Activated CD4-positive, alpha-beta T cell treated with anti-CD3 and anti-CD28 coated beads, Interleukin-2, amount 50 U/mL, for 1 hour (primary cell): Measurements from ENCODE around the gene DOK4.

ENCODE experiments used
- DNase-seq: peaks from one replicate; pipeline ENCODE4 v3.0.0-alpha.2; 2020

Gene DOK4

DNA sequence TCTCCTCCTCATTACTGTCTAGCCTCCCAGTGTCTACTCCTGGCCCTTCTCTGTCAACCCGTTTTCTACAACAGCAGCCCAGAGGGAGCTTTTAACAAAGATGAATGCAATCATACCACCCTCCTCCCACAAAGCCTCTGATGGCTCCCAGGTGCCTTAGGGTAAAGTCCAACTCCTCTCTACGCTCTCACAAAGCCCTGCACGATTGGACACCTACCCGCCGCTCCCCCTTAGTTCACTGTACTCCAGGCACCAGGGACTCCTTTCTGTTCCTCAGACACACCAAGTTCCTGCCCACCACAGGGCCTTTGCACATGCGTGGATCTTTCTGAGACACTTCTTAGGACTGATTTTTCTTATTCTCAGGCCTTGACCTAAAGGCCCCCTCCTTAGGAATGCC lies 32.6 kb upstream of the DOK4 start:
- DNase-seq = no peak

DNA sequence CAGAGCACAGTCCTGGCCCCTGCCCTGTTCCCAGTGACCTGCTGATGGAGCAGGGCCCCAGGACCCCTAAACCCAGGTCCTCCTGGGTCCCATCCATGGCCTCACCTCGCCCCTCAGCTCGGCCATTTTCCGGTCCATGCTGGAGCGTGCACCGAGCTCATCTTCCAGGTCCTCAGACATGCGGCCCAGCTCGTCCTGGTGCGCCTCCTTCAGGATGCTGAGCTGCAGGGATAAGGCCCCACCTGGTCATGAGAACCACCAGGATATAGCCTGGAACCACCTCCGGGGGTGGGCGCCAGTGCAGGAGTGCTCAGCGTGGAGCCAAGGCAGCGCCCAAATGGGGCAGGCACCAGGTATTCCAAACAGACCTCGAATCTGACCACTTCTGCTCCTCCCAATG lies 32.2 kb upstream of the DOK4 start:
- DNase-seq = no peak

DNA sequence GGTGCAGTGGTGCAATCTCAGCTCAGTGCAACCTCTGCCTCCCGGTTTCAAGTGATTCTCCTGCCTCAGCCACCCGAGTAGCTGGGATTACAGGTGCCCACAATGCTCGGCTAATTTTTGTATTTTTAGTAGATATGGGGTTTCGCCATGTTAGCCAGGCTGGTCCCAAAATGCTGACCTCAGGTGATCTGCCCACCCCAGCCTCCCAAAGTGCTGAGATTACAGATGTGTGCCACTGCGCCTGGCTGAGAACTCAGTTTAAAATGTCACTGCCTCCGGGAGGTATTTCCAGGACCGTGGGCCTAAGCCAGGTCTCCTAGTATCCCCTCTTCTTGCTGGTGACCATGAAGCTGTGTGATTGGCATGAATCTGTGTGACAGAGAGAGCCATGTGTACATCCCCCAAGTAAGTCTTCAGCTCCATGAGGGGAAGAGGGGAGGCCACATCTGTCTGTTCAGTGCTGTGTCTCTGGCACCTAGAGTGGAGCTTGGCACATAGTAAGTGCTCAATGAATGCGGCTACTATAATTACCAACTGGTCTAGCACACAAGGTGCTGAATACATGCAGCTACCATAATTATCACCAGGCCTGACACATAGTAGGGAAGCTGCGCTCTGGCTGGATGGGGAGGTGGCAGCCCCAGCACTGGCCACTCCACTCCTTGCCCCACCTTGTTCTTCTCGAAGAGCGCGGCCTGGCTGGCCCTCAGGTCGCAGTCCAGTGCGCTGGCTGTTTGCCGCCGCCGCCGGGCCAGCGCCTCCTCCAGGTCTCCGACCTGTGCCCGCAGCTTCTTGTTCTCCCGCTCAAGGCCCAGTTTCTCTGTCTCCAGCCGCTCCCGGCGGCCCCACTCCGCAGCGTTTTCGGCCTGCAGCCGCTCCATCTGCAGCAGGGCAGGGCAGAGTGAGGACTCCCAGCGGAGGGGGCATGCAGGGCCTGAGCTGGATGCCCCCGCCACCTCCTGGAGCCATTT lies 31.4 kb upstream of the DOK4 start:
- DNase-seq = no peak

DNA sequence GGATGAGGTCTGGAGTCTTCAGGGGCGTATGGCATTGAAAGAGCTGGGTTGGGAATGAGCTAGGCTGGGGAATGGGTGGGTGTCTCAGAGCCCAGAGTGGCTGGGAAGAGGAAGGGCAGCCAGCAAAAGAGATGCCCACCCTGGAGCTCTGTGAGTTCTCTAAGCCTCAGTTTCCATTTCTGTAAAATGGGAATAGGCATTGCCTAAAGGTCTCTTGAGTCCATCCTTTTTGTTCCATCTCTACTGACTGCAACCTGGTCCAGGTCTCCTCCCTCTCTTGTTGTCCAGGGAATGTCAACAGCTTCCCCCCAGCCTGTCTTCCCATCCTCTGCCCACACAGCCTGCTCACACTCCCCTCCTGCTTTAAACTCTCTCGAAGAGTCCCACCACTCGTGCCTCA lies 30.5 kb upstream of the DOK4 start:
- no peak for DNase-seq

DNA sequence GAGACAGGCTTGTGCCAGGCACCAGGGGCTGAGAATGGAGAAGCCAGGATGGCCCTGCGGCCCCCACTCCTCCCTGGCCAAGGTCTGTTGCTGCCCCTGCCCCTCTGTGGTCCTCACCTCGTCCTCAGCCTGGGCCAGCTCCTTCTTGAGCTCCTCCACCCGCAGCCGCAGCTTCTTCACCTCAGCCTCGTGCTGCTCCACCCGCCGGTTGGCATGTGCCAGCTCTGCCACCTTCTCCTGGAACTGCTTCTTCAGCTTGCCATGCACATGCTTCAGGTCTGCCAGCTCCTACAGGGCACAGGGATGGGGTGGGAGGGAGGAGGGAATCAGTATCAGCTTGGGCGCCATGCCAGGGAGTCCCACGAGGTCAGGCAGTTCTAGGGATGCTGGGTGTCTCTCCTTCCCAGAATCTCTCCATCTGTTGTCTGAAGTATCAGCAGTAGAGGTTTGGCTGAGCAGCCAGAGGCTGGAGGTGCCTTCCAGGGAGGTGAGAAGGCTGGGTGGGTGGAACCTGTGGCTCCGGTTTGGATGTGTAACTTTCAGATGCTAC lies 30.0 kb upstream of the DOK4 start:
- DNase-seq = no peak

DNA sequence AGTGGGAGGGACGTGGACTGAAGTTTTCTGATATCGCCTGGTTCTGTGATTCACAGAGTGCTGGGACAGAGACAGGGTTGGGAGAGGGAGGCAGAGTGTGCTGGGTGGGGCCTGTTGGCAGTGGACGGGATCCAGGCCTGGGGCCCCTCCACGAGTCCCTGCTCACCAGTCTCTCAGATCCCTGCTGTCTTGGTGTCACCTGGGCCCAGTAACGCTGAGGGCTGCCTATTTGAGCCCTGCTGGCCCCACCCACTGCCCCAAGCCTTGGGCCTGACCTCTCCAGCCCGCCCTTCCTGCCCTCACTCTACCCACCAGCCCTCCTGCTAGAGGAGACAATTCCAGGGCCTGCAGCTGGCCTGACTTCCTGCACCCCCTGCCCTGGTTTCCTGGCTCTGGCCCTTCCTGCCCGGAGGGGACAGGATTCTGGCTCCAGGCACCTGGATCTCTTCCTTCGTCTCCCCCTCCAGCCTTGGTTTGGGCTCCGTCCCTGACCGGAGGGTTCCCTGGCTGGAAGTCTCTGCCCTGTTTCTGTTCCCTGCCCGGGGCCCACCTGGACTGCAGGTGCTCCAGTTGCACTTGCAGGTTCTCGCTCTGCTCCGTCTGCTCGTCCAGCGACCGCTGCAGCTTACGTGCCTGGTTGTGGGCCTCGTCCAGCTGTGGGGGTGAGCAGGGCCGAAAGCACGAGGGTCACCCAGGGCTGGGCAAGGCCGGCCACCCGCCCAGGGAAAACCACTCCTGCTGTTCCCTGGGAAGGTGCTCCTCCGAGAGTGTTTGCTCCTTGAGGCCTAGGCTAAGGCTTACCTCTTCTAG lies 28.7 kb upstream of the DOK4 start:
- no peak for DNase-seq

DNA sequence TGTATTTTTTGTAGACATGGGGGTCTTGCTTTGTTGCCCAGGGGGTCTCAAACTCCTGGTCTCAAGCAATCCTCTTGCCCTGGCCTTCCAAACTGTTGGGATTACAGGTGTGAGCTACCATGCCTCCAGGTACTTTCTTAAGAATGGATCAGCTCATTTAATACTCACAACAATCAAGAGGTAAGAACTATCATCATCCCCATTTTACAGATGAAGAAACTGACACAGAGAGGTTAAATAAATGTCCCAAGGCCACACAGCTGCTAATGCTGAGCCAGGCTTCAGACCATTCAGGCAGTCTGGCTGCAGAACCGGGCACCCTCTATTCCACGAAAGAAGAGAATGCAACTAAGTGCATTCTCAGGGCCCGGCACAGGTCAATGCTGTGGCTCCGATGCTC lies 28.1 kb upstream of the DOK4 start:
- no peak for DNase-seq

DNA sequence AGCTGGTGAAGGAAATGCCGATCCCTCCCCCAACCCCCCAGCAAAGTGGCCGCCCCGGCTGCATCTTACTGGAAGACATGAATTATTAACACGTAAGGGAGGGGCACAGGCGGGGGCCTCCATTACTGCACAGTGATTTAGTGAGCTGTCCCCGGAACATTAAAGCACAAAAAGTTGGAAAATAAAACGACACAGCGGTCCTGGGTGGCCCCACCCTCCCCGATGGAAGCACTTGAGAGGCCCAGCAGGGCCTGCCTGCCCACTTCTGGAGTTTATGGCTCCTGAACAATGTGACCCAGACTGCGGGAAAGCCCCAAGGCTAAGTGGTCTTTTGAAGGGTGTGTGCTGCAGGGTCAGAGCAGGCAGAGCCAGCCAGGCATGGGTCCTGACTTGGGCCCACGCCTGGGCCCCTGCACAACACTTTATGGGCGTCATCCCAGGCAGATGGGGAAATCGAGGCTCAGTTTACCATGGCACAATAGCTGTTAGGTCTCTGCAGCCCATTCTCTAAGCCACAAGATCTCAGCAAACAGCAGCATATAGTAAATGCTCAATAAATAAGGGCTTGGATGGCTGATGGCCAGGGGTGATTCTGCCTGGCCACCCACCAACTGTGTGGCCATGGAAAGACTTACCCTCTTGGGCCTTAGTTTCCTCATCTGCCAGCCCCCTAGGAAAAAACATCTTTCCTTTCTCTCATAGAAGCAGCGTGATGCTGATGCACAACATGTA lies 27.2 kb upstream of the DOK4 start:
- no peak for DNase-seq

DNA sequence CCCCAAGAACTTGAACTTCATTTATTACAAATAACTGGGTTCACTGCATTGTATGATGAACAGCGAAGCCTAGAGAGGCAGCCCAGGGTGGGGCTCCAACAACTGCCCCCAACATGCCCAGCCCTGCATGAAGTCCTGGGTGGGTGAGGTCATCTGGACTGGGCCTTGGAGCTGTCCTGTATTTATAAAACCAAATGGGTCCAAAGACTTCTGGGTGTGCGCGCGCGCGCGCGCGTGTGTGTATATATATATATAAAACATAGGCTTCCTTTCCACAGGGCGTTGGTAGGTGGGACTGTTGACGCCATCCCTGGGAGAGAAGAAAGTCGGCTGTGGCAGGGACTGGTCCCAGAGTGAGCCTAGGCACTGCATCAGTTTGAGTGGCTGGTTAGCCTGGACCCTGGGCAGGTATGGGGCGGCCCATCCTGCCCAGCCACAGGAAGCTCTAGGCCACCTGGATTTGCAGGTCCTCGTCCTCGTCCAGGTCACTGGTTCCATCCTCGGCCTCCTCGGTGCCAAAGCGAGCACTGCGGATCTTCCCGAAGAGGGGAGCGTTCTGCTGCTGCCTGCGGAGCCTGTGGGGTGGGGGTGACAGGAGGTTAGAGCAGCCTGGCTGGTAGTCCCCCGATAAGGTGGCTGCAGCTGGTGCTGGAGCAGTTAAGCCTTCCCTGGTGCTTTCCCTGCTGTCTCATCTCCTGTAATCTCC lies 26.2 kb upstream of the DOK4 start:
- no peak for DNase-seq

DNA sequence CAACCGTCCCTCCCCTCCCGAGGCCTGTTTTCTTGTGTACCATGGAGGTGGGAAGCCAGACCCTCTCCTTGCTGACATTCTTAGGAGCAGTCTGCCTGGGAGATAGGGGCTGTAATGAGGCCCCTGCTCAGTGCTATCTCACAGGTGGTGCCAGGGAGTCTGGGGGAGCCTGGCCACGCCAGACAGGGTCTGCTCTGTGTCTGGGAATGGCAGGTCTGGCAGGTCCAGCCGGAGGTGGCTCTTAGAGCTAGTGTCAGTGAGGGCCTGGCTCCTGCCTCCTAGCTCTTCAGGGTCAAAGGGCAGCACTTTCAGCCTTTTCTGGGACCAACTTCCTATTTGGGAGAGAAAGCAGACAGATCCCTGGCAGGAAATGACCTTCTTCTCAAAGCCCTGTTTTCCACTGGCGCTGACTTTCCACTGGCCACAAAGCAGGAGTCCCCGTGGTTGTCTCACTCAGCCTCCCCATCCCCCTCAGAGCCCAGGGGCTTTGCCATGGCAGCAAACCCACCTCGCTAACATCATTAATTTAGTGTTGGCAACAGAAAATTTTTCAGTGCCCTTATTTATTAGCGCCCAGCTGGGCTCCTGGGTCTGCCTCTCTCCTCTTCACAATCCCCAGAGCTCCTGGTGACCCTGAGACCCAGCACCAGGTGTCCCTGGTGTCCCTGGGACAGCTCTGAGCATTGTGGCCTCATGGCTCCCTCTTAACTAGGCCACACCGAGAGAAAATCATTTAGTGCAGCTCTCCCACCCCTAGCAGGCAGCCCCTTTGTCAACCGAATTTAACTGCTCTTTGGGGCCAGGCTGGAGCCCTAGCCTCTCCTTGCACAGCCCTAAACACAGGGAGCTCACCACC lies 24.0 kb upstream of the DOK4 start:
- no peak for DNase-seq

DNA sequence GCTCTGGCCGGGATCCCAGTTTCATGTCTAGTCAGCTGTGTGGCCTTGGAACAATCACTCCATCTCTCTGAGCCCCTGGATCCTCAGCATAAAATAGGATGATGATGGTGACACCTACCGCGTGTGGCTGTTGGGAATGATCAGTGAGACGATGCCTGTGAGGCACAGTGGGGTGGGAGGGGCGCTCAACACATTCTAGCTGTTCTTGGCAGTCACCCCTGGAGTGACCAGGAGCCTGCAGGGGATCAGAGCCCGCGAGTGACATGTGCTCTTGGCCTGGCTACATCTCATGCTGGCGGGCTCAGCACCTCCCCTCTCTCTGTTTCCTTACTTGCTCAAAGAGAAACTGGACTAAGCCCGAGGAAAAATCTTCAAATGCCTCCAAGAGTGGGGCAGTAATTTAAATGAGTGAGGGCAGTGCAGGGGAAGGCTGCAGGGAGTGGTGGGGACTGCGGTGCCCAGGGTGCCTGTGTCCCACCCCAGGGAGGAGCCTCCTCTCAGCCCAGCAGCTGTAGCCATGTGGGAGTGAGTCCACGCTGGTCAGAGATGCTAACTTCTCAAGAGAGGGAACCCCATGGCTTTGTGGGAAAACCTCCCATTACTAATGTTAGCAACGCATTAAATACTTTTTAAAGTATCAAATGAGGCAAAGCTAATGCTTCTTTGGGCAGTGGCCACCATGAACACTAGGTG lies 23.1 kb upstream of the DOK4 start:
- DNase-seq = no peak

DNA sequence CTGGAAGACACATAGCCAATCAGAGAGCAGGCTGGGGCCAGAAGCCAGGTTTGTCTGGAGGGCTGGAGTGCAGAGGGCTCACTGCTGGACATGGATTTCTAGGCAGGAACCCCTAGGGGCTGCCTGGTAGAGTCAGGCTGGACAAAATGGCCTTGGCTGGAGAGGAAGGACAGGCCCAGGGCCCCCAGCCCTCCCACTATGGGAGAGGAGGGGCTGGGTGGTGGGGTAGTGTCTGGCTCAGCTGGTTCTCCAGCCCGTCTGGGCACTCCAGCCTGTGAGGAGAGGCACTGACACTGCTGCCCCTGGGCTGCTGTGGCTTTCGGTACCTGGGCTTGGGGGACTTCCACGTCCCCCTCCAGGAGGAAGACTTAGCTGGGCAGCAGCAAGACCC lies 21.7 kb upstream of the DOK4 start:
- DNase-seq = no peak

DNA sequence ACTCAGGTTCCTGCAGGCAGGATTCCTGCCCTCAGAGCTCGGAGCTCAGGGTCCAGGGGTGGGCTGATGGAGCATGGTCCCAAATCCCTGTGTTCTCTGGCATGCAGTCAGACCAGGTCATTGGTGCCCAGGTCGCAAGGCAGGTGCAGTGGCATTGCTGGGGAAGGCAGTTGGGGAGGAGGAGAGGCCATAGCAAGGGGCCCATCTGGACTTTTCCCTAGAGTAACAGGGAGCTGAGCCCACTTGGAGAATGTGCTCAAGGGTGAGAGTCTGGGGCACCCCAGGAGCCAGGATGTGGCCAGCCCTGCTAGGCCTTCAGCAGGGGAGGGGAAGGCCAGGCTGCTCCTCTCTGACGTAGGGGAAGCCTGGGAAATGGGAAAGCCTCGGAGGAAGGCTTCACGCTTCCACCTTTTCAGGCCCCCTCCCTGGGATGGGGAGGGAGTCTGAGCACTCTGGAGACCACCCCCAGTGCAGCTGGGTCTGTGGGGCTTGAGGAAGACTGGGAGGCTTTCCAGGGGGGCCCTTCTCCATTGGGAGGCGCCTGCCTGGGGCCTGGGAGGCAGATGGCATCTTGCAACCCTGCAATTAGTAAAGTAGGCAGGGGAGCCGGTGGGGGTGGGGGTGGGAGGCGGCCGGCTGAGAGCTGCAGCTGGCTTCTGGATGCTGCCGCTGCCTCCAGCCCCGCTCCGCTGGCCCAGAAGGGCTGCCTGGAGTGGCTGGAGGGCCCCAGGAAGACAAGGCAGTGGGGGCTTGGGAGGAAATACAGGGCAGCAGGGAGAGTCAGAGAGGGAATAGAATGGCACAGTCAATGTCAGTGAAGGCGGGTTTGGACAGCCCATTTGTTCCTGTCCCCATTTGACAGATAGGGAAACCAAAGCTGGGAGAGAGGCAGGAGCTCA lies 21.1 kb upstream of the DOK4 start:
- no peak for DNase-seq

DNA sequence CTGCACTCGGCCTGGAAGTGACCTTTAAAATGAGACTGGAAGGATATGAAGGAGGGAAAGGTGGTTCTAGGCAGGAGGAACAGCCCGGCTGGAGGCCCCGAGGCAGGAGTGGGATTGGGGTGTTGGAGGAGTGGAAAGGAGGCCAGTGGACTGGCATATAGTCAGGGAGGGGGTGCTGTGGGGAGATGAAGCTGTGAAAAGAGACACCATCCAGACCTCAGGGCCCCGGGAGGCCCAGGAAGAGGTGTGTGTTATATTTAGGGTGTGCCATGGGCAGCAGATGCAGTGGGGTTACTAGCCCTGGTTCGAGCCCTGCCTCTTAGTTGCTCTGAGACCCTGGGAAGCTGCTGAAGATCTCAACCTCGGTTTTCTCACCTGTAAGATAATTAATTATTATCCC lies 18.9 kb upstream of the DOK4 start:
- no peak for DNase-seq

DNA sequence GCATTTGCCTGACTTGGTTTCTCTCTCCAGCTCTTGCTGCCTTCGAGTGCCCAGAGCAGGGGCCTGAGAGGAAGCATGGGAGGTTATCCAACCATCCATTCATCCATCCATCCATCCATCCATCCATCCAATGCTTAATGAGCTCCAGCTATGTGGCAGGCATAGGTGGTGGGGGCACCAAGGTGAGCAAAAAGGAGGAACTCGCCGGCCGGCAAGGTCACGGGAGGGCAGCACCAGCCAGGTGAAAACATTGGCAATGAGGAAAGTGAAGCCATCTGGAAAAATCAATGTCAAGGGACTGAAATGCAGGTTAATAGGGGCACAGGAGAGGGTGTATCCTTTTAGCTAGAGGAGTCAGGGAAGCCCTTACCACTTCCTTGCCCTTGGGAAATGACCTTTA lies 18.2 kb upstream of the DOK4 start:
- no peak for DNase-seq

DNA sequence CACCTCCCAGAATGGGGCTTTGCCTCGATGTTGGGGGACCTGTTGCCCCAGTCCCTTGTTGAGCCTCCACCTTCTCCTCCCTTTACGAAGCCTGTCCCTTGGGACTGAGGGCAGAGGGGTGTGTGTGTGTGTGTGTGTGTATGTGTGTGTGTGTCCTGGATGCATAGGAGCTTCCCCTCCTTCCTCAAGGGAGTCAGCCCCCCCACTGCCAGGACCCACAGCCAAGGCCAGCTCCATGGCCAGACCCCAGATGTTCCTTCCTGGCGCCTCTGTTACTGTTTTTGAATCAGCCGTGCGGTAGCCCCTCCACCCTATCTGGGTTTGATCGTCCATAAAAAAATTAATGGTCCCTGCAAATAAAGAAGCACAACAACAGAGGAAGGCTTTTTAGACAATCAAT lies 17.7 kb upstream of the DOK4 start:
- no peak for DNase-seq

DNA sequence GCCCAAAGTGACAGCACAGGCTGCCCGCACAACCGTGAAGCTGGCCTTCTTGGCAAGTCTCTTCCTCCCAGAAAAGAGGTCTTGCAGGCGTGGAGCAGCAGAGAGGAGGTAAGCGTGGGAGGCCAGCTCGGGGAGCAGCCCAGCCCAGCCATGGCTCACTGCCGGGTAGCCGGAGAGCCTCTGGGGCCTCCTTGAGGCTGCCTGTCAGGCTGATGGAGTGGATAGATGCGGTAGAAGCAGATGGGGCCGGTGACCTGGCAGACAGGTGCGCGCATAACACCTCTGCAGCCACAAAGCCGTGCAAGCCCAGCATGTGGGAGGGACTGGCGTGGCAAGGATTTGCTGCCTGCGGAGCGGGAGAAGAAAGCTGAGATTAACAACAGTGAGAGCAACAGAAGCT lies 17.1 kb upstream of the DOK4 start:
- DNase-seq = no peak

DNA sequence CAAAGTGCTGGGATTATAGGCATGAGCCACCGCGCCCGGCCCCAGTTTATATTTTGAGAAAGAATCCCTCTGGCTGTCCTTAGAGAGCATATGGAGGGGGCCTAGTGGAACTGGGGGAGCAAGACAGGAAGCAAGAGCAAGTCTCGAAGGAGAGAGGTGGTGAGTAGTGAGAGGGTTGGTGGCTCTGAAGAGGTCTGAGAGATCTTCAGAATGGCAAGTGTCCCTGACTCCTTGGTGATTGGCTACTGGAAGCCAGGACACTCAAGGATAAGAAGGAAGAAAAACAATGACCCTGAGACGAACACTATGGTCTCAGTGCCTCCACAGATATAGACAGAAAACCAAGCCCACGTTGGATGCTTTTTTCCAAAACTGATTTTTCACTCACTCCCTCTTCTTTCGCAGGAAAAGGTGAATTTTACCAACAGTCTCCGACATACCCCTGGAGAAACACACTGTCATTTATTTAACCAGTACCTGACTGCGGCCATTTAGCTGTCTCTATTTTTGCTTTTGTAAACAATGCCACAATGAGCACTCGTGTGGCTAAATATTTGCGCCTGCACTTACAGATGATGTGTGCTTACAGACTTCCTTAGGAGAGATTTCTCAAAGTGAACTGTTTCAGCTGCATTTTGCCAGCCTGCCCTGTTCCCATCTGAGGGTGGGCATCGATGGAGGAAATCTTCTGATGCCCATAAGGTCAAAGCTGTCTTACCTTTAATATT lies 15.9 kb upstream of the DOK4 start:
- DNase-seq = no peak

DNA sequence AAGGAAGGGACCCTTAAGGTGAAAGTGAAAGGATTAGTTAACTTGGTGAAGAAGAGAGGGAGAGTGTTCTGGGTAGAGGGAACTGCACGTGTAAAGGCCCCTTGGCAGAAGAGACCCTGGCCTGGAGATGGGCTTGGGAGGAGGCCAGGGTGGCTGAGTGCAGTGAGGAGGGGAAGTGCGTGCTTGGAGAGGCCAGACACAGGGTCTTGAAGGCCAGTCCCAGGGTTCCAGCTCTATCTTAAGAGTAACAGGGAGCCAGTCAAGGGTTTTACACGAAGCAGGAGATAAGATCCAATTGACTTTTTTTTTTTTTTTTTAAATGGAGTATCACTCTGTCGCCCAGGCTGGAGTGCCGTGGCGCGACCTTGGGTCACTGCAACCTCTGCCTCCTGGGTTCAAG lies 15.2 kb upstream of the DOK4 start:
- DNase-seq = no peak
